Smooth muscle cell (in vitro differentiated cells): Measurements from ENCODE around the gene NIN. TPM values are rescaled to one million over a fixed set of nuclear protein-coding genes. Genes with fewer than 3 reads are reported as not detected.

Experiments used
- DNase-seq: peaks from one replicate; lab custom pipeline; 2025; ENCODE audit not compliant: unreplicated experiment; lab: John Stamatoyannopoulos, UW
- H2AFZ ChIP-seq: fragments of 200-600 bp; sonication (generic); 2 replicates; pipeline ENCODE4 v1.6.0; 2016; ENCODE audit warnings: antibody characterized with exemption, low read depth, mild to moderate bottlenecking
- H3F3A ChIP-seq: fragments of 200-600 bp; sonication (generic); 2 replicates; pipeline ENCODE4 v1.6.0; 2017; ENCODE audit warnings: antibody characterized with exemption, low read depth
- H3K27ac ChIP-seq: fragments of 200-600 bp; sonication (generic); 2 replicates; pipeline ENCODE4 v1.5.1; 2016; ENCODE audit warnings: low read depth, mild to moderate bottlenecking
- H3K27me3 ChIP-seq: fragments of 200-600 bp; sonication (generic); 2 replicates; pipeline ENCODE4 v1.6.1; 2016; ENCODE audit warnings: low read depth, mild to moderate bottlenecking
- H3K36me3 ChIP-seq: fragments of 200-600 bp; sonication (generic); 2 replicates; pipeline ENCODE4 v1.5.1; 2016; ENCODE audit warnings: low read depth
- H3K4me1 ChIP-seq: fragments of 200-600 bp; sonication (generic); 2 replicates; pipeline ENCODE4 v1.5.1; 2016; ENCODE audit warnings: low read depth
- H3K4me2 ChIP-seq: fragments of 200-600 bp; sonication (generic); 2 replicates; pipeline ENCODE4 v1.6.0; 2016; ENCODE audit warnings: mild to moderate bottlenecking
- H3K4me3 ChIP-seq: fragments of 200-600 bp; sonication (generic); 2 replicates; pipeline ENCODE4 v1.5.1; 2016; ENCODE audit warnings: mild to moderate bottlenecking
- H3K79me2 ChIP-seq: fragments of 200-600 bp; sonication (generic); 2 replicates; pipeline ENCODE4 v1.6.0; 2016; ENCODE audit warnings: low read depth, mild to moderate bottlenecking
- H3K9ac ChIP-seq: fragments of 200-600 bp; sonication (generic); 2 replicates; pipeline ENCODE4 v1.6.0; 2016; ENCODE audit warnings: low read depth
- H3K9me3 ChIP-seq: fragments of 200-600 bp; sonication (generic); replicated peaks from 2 replicates; pipeline ENCODE4 v1.5.1; 2016; ENCODE audit warnings: low read depth
- H4K20me1 ChIP-seq: fragments of 200-600 bp; sonication (generic); 2 replicates; pipeline ENCODE4 v1.6.0; 2016; ENCODE audit warnings: low read depth
- WGBS: methylation state at CpG from one replicate; pipeline ENCODE4 v1.1.7; 2016; ENCODE audit warnings: low lambda C conversion rate; 5-methylcytosine and 5-hydroxymethylcytosine counted together
- polyA plus RNA-seq: library from polyadenylated mRNA; unstranded; fragments of >200 nt; fragmentation: Nextera tagmentation; extraction: Ambion mirVana; gene quantifications from 2 replicates; pipeline ENCODE4 v1.2.1, GENCODE V29; 2016
- total RNA-seq: library from RNA; depleted of rRNA; stranded (reverse); fragments of >200 nt; gene quantifications from 2 replicates; pipeline ENCODE4 v1.2.3, GENCODE V29; 2014
- TF ChIP-seq, protein P1 (sequence below): fragments of 200-600 bp; sonication (generic); IDR thresholded peaks from 2 replicates; pipeline ENCODE4 v1.5.1; 2017; ENCODE audit warnings: borderline replicate concordance, mild to moderate bottlenecking, antibody characterized with exemption; ENCODE audit not compliant: insufficient read depth, poor library complexity, severe bottlenecking

The NIN gene
- total and polyA plus RNA-seq, 2 experiments from 2014 or later = 7.5 to 14.9 TPM

DNA sequence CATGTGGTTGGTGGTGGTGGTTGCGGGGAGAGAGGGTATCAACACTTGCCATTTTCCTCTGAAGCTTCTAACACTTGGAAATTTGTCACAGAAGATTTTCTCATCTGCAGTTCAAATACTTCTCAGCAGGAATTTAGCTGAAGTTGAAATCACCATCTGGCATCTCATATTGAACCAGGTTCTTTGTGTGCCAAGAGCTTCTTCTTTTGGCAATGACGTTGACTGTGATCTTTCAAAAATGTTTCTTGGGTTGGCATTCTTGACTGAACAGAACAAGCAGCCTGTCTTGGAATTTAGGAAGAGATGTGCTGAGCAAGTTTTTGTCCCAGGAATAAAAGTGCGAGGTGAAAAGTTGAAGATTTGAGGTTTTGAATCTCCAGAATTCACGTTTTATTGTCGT is 8.7 kb upstream of the NIN start:
- Histone ChIP-seq H3F3A (no peaks in the 10 kb centered on the region), H3K27me3 (no peaks in the 10 kb centered on the region), H3K9me3 (no peaks in the 10 kb centered on the region), H2AFZ (no peak overlapping the region), H3K79me2 (no peaks in the 10 kb centered on the region), H3K9ac (no peak overlapping the region), H3K27ac (no peak overlapping the region), H3K4me1 (no peaks in the 10 kb centered on the region), H3K36me3 (no peaks in the 10 kb centered on the region), H3K4me3 (no peak overlapping the region), H3K4me2 (no peak overlapping the region), H4K20me1 (no peaks in the 10 kb centered on the region)
- 96% methylated on average over 5 of the region's 5 CpGs for WGBS
- TF ChIP-seq, protein P1, sequence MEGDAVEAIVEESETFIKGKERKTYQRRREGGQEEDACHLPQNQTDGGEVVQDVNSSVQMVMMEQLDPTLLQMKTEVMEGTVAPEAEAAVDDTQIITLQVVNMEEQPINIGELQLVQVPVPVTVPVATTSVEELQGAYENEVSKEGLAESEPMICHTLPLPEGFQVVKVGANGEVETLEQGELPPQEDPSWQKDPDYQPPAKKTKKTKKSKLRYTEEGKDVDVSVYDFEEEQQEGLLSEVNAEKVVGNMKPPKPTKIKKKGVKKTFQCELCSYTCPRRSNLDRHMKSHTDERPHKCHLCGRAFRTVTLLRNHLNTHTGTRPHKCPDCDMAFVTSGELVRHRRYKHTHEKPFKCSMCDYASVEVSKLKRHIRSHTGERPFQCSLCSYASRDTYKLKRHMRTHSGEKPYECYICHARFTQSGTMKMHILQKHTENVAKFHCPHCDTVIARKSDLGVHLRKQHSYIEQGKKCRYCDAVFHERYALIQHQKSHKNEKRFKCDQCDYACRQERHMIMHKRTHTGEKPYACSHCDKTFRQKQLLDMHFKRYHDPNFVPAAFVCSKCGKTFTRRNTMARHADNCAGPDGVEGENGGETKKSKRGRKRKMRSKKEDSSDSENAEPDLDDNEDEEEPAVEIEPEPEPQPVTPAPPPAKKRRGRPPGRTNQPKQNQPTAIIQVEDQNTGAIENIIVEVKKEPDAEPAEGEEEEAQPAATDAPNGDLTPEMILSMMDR = no peak
- DNase-seq = no peak

- H3F3A ChIP-seq = no peaks in the 10 kb centered on the region
- H3K36me3 ChIP-seq = no peaks in the 10 kb centered on the region
- H2AFZ ChIP-seq = no peak overlapping the region
- no peak overlapping the region for H3K9ac ChIP-seq
- H3K79me2 ChIP-seq = no peaks in the 10 kb centered on the region
- H3K27me3 ChIP-seq = no peaks in the 10 kb centered on the region
- H3K9me3 ChIP-seq = no peaks in the 10 kb centered on the region
- 57% methylated on average over 1 of the region's 1 CpG for WGBS
- H3K27ac ChIP-seq = no peak overlapping the region
- DNase-seq = no peak
- no peak overlapping the region for H3K4me2 ChIP-seq
- TF ChIP-seq, protein P1 = no peak
- no peaks in the 10 kb centered on the region for H3K4me1 ChIP-seq
- no peaks in the 10 kb centered on the region for H4K20me1 ChIP-seq
- H3K4me3 ChIP-seq = no peak overlapping the region
Observed at GRCh38 chr14:50839048-50839447, 8.1 kb upstream of the NIN start.

- H3F3A ChIP-seq = no peaks in the 10 kb centered on the region
- no peak overlapping the region for H3K9ac ChIP-seq
- no peaks in the 10 kb centered on the region for H3K27me3 ChIP-seq
- no peak overlapping the region for H3K4me2 ChIP-seq
- no peak overlapping the region for H2AFZ ChIP-seq
- no peaks in the 10 kb centered on the region for H4K20me1 ChIP-seq
- no peak for DNase-seq
- TF ChIP-seq, protein P1 = no peak
- H3K79me2 ChIP-seq = no peaks in the 10 kb centered on the region
- no peaks in the 10 kb centered on the region for H3K4me1 ChIP-seq
- H3K9me3 ChIP-seq = no peaks in the 10 kb centered on the region
- H3K4me3 ChIP-seq = no peak overlapping the region
- 81% methylated on average over 2 of the region's 2 CpGs for WGBS
- no peak overlapping the region for H3K27ac ChIP-seq
- no peaks in the 10 kb centered on the region for H3K36me3 ChIP-seq
Observed at GRCh38 chr14:50837850-50838470, 7.0 kb upstream of the NIN start.

GRCh38 chr14:50837271-50837670 is 6.3 kb upstream of the NIN start:
- no peak overlapping the region for H3K4me2 ChIP-seq
- 92% methylated on average over 10 of the region's 10 CpGs for WGBS
- TF ChIP-seq, protein P1 = no peak
- no peaks in the 10 kb centered on the region for H3F3A ChIP-seq
- H2AFZ ChIP-seq = no peak overlapping the region
- H3K79me2 ChIP-seq = no peaks in the 10 kb centered on the region
- H3K27ac ChIP-seq = no peak overlapping the region
- no peaks in the 10 kb centered on the region for H3K4me1 ChIP-seq
- H3K9ac ChIP-seq = no peak overlapping the region
- DNase-seq = no peak
- no peaks in the 10 kb centered on the region for H3K27me3 ChIP-seq
- H3K9me3 ChIP-seq = no peaks in the 10 kb centered on the region
- no peak overlapping the region for H3K4me3 ChIP-seq
- no peaks in the 10 kb centered on the region for H3K36me3 ChIP-seq
- no peaks in the 10 kb centered on the region for H4K20me1 ChIP-seq
